Measurements from ENCODE around the gene MAML3.

DNA sequence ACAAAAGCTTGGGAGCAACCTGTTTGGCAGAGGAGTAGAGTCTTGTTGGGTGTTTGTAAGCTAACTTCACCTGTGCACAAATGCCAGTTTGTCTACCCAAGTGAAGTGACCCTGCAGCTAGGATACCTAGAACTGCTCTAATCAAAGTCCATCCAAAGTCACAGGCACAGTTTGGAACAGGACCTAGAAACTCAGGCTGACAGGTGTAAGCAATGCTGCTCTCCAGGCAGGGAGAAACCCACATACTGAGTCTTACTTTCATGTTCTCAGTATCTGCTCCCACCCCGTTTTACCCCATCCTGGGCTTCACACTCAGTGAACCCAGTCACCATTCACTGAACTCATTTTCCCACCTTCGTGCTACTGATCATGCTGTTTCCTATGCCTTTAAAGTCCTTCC, 40.3 kb downstream of the MAML3 start:
- TF ChIP-seq SP1 (IDR thresholded peaks at IDR 0.05) (no peak), ARNT (IDR thresholded peaks at IDR 0.05) (no peak), LEF1 (IDR thresholded peaks at IDR 0.05; ENCODE audit: borderline replicate concordance) (no peak), SUZ12 (IDR thresholded peaks at IDR 0.05) (no peak)
